ENCODE results near the gene IPPK.

DNA sequence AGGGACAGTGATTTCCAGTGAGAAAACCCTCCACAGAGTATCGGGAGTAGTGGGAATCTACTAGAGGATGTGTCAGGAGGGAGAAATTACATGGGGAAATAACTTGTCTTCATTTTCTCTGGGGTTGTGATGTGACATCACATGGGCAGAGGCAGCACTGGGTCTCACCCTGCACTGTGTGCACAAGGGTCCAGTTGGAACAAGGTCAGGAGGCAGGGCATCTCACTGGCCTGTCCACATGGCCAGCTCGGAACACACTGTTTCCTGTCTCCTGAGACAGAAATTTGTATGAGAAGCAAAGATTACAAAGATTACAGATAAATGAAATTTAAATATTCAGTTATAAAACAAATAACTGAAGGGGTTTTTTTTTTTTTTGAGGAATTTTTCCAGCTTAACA lies 71.5 kb downstream of the IPPK start:
- TF ChIP-seq, protein P1, sequence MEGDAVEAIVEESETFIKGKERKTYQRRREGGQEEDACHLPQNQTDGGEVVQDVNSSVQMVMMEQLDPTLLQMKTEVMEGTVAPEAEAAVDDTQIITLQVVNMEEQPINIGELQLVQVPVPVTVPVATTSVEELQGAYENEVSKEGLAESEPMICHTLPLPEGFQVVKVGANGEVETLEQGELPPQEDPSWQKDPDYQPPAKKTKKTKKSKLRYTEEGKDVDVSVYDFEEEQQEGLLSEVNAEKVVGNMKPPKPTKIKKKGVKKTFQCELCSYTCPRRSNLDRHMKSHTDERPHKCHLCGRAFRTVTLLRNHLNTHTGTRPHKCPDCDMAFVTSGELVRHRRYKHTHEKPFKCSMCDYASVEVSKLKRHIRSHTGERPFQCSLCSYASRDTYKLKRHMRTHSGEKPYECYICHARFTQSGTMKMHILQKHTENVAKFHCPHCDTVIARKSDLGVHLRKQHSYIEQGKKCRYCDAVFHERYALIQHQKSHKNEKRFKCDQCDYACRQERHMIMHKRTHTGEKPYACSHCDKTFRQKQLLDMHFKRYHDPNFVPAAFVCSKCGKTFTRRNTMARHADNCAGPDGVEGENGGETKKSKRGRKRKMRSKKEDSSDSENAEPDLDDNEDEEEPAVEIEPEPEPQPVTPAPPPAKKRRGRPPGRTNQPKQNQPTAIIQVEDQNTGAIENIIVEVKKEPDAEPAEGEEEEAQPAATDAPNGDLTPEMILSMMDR (IDR thresholded peaks at IDR 0.05): no peak
- TF ChIP-seq POLR2A (IDR thresholded peaks at IDR 0.05): no peak

All from lower leg skin (tissue), 3 donors.